ENCODE measurements around the gene PMFBP1. TPM values are rescaled to one million over a fixed set of nuclear protein-coding genes. Genes with fewer than 3 reads are reported as not detected.
A peak's percentile ranks its signal among the peaks of the same experiment; 100 is the strongest.

Gene PMFBP1
- total and polyA plus RNA-seq, 10 of the 15 experiments (the other 5 are each of a cell fraction or from before 2014, with no cell fraction given): 0.40 to 2.3 (median 1.1) TPM

- no peak for TF ChIP-seq NFYB (IDR thresholded peaks at IDR 0.05; ENCODE audit: insufficient read depth, low read depth, low read length)
- no peak for TF ChIP-seq KLF5 (IDR thresholded peaks at IDR 0.05; ENCODE audit: partially characterized antibody)
- no peak for TF ChIP-seq TCF7 (IDR thresholded peaks at IDR 0.05; ENCODE audit: borderline replicate concordance)
- TF ChIP-seq ATF7 (IDR thresholded peaks at IDR 0.05; ENCODE audit: low read depth): no peak
- no peak for TF ChIP-seq TBL1XR1 (IDR thresholded peaks at IDR 0.05; ENCODE audit: low read depth, low read length)
- no peak for TF ChIP-seq GABPA (IDR thresholded peaks at IDR 0.05; ENCODE audit: low read depth)
- no peak for TF ChIP-seq SREBF1 (IDR thresholded peaks at IDR 0.05; ENCODE audit: low read length)
- no peak for TF ChIP-seq EP300 (IDR thresholded peaks at IDR 0.05; ENCODE audit: borderline replicate concordance in 1 of 2, control insufficient read depth in 1 of 2, low read depth in 2 of 2, low read length in 2 of 2)
- no peak for TF ChIP-seq MXI1 (IDR thresholded peaks at IDR 0.05; ENCODE audit: low read depth, low read length)
- no peak for TF ChIP-seq FOXK2 (IDR thresholded peaks at IDR 0.05)
- TF ChIP-seq IKZF1 (conservative IDR thresholded peaks at IDR 0.05): no peak
- no peak for TF ChIP-seq RFX5 (IDR thresholded peaks at IDR 0.05; ENCODE audit: low read depth, low read length)
- TF ChIP-seq CHD1 (IDR thresholded peaks at IDR 0.05; ENCODE audit: low read depth, low read length): no peak
- no peak for TF ChIP-seq MEF2A (IDR thresholded peaks at IDR 0.05; ENCODE audit: insufficient read depth, low read depth, low read length)
These were observed 25.6 kb upstream of the PMFBP1 start (continued) for GRCh38 chr16:72197545-72197944.

- DNase-seq (ENCODE audit: low read depth, low spot score) (no peak), FAIRE-seq (no peak), ATAC-seq (no peak; the same call in 2 of the 3 replicates)
- intact Hi-C loops (cut with micrococcal nuclease; ENCODE audit: unreplicated experiment): no loop called here
- ChIA-PET POLR2A (no interaction called here), SMC1A (ENCODE audit: uncharacterized antibody, unreplicated experiment) (interaction anchor here (0.6 kb wide), 1 partner anchor 46 kb away, joined by 3 read pairs; no protein-coding TSS in a partner anchor), RAD21 (ENCODE audit: unreplicated experiment) (no interaction called here), CTCF (interaction anchor here (0.6 to 2.5 kb wide), 6 partner anchors 14 to 307 kb away, joined by 3 to 10 read pairs (median 3); no protein-coding TSS in a partner anchor)
- Histone ChIP-seq H3K79me2 (ENCODE audit: control insufficient read depth, insufficient read depth, low read length) (no peaks in the 10 kb centered on the region), H3K4me2 (ENCODE audit: control insufficient read depth, insufficient read depth) (no peak overlapping the region), H4K20me1 (ENCODE audit: control insufficient read depth, insufficient read depth) (no peaks in the 10 kb centered on the region), H3K36me3 (ENCODE audit: control insufficient read depth in 2 of 2, insufficient read depth in 2 of 2, low read length in 1 of 2) (no peaks in the 10 kb centered on the region), H2AFZ (ENCODE audit: control insufficient read depth, low read depth, low read length) (no peak overlapping the region), H3K4me3 (no peak overlapping the region), H3K27me3 (replicated peaks in 1 of 2; ENCODE audit: control insufficient read depth in 2 of 2, insufficient read depth in 2 of 2, low read length in 1 of 2) (no peaks in the 10 kb centered on the region), H3K4me1 (ENCODE audit: control insufficient read depth, insufficient read depth, low read length) (no peaks in the 10 kb centered on the region), H3K27ac (ENCODE audit: control insufficient read depth, insufficient read depth) (no peak overlapping the region), H3K9me3 (replicated peaks; ENCODE audit: control insufficient read depth, insufficient read depth, low read length) (no peaks in the 10 kb centered on the region), H3K9ac (ENCODE audit: control insufficient read depth, insufficient read depth, low read length) (no peak overlapping the region)
- in situ Hi-C loops (cut with MboI): no loop called here
- WGBS (ENCODE audit: insufficient coverage, insufficient replicate concordance, low lambda C conversion rate, missing lambda C conversion rate): 57% methylated on average over 4 of the region's 4 CpGs
- TF ChIP-seq CTCF (IDR thresholded peaks at IDR 0.05 in 2 of 3, conservative IDR thresholded peaks at IDR 0.05 in 1 of 3; ENCODE audit: control insufficient read depth in 2 of 3, extremely low read depth in 1 of 3, insufficient read depth in 1 of 3, low read depth in 3 of 3, low read length in 3 of 3) (peak in 1 of 3 experiments; percentile 5; a peak in 1 of 6 replicates), SP1 (IDR thresholded peaks at IDR 0.05; ENCODE audit: low read depth, low read length) (no peak)
- BruUV-seq (replicated peaks): no TSS peak
These were observed 23.7 kb upstream of the PMFBP1 start for GRCh38 chr16:72195609-72196008.
